ENCODE data around the gene OSBPL10.

OSBPL10 gene

DNA sequence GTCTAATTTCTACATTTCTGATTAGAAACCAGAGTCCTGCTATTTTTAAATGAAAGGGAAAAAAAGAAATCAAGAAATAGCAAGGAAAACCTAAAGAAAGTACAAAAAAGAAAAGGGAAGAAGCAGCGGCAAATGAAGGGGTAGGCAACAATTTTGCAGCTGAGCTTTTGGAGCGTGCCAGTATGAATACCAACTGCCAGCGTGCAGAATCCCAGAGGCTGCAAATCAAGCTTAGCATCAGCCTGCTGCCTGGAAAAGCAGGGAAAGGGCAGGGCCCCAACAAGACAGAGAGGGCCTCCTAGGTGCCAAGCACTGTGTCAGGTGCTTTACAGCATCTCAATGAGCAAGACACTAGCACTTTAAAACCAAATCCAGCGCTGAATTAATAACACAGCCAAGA, 271.5 kb downstream of the OSBPL10 start:
- Histone ChIP-seq H3K9me3 (ENCODE audit: control insufficient read depth in 2 of 2, low read length in 2 of 2) (no peaks in the 10 kb centered on the region), H3K27me3 (ENCODE audit: control insufficient read depth in 2 of 2, insufficient read depth in 2 of 2, low read length in 2 of 2) (no peaks in the 10 kb centered on the region), H3K27ac (ENCODE audit: low read depth in 2 of 2, low read length in 2 of 2) (no peak overlapping the region), H3K4me1 (ENCODE audit: control insufficient read depth in 2 of 2, insufficient read depth in 2 of 2, low read length in 2 of 2) (peaks cover 0 to 4% of the 10 kb centered on the region in 2 donors), H3K9ac (ENCODE audit: low read depth in 1 of 2, low read length in 2 of 2) (no peak overlapping the region), H3K36me3 (ENCODE audit: control insufficient read depth in 2 of 2, insufficient read depth in 2 of 2, low read length in 2 of 2) (no peaks in the 10 kb centered on the region), H3K4me3 (ENCODE audit: low read length in 2 of 2) (no peak overlapping the region)

DNA sequence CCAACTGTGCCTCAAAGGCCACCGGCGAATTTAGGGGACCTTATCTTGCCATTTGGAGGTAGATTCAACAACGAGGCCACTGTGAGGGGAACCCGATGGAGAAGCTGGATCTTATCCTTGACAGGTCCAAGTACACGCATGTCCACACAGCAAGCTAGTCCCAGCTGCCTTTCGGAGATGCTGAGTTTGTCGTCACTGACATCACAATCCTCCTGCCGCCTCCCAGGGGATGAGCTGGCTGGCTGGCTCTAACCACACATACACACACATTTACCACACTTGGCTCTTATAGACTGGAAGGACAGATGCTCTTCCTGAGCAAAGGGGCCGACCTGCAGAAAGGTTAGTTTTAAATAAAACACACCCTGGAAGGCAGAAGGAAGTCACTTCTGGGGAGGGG, 272.1 kb downstream of the OSBPL10 start:
- Histone ChIP-seq H3K27me3 (ENCODE audit: control insufficient read depth in 2 of 2, insufficient read depth in 2 of 2, low read length in 2 of 2) (no peaks in the 10 kb centered on the region), H3K4me1 (ENCODE audit: control insufficient read depth in 2 of 2, insufficient read depth in 2 of 2, low read length in 2 of 2) (peaks cover 0 to 4% of the 10 kb centered on the region in 2 donors), H3K4me3 (ENCODE audit: low read length in 2 of 2) (no peak overlapping the region), H3K9me3 (ENCODE audit: control insufficient read depth in 2 of 2, low read length in 2 of 2) (no peaks in the 10 kb centered on the region), H3K36me3 (ENCODE audit: control insufficient read depth in 2 of 2, insufficient read depth in 2 of 2, low read length in 2 of 2) (no peaks in the 10 kb centered on the region), H3K9ac (ENCODE audit: low read depth in 1 of 2, low read length in 2 of 2) (no peak overlapping the region), H3K27ac (ENCODE audit: low read depth in 2 of 2, low read length in 2 of 2) (no peak overlapping the region)

DNA sequence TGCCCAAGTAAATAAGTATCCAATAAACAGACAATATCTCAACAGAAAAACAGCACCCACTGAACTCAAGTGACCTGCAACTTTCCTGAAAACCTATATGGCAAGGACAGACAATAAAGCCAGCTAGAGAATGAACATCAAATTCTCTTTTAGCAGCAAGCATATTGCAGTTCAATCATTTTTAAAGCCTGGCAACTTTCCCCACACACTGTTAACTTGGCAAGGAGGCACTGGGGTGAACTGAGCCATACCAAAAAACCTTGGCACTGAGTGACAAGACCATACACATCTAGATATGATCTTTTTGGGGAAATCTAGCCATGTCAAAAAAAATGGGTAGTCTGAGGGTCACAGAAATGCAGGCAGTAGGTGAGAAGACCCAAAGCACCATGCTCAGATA, 273.8 kb downstream of the OSBPL10 start:
- Histone ChIP-seq H3K36me3 (ENCODE audit: control insufficient read depth in 2 of 2, insufficient read depth in 2 of 2, low read length in 2 of 2) (no peaks in the 10 kb centered on the region), H3K4me3 (ENCODE audit: low read length in 2 of 2) (no peak overlapping the region), H3K9ac (ENCODE audit: low read depth in 1 of 2, low read length in 2 of 2) (no peak overlapping the region), H3K4me1 (ENCODE audit: control insufficient read depth in 2 of 2, insufficient read depth in 2 of 2, low read length in 2 of 2) (peaks cover 0 to 4% of the 10 kb centered on the region in 2 donors), H3K9me3 (ENCODE audit: control insufficient read depth in 2 of 2, low read length in 2 of 2) (no peaks in the 10 kb centered on the region), H3K27ac (ENCODE audit: low read depth in 2 of 2, low read length in 2 of 2) (no peak overlapping the region), H3K27me3 (ENCODE audit: control insufficient read depth in 2 of 2, insufficient read depth in 2 of 2, low read length in 2 of 2) (no peaks in the 10 kb centered on the region)

DNA sequence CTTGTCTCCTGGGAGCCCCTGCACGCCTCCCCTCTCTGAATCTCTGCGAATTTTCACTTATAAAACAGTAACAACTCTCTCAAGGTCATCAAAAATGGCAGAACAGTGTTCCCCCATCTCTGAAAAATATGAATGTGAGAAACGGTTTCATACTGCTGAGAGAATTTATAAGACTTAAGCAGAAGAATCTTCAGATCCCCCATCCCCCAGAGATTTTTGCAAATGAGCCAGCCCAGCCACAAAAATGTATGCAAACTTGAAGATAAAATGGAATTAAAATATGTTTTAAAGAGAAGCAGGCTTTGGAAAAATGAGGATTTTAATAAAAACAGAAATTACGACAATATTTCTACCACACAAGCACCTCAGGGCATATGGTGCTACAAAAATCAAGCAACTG, 275.3 kb downstream of the OSBPL10 start:
- Histone ChIP-seq H3K27ac (ENCODE audit: low read depth in 2 of 2, low read length in 2 of 2) (no peak overlapping the region), H3K4me1 (ENCODE audit: control insufficient read depth in 2 of 2, insufficient read depth in 2 of 2, low read length in 2 of 2) (peaks cover 0 to 4% of the 10 kb centered on the region in 2 donors), H3K9me3 (ENCODE audit: control insufficient read depth in 2 of 2, low read length in 2 of 2) (no peaks in the 10 kb centered on the region), H3K4me3 (ENCODE audit: low read length in 2 of 2) (no peak overlapping the region), H3K9ac (ENCODE audit: low read depth in 1 of 2, low read length in 2 of 2) (no peak overlapping the region), H3K27me3 (ENCODE audit: control insufficient read depth in 2 of 2, insufficient read depth in 2 of 2, low read length in 2 of 2) (no peaks in the 10 kb centered on the region), H3K36me3 (ENCODE audit: control insufficient read depth in 2 of 2, insufficient read depth in 2 of 2, low read length in 2 of 2) (peaks cover 4 to 6% of the 10 kb centered on the region in 2 donors)

DNA sequence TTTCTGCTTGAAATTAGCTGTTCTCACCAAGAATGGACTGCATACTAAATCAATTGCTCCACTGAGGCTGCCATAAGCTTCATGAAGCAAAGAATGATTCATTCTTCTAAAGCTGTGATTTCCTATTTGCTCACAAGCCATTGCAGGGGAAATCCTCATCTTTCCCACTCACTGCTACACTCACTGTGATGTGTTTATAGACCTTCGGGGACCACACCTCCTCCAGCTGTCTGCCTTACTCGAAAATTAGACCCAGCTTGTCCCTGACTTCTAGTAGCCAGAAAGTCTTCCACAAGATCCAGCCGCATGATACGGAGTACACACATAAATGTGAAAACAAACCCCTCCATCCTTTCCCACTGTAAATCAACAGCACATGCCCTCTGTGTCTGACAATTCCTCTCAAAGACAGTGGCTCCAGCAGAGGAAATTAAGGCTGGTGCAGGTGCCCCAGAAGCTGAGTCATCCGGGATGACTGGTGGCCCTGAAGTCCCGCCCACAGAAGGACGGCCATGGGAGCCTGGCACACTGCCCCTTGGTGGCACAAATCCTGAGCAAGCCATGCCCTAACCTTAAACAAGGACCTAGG, 276.4 kb downstream of the OSBPL10 start:
- H3K36me3 ChIP-seq (ENCODE audit: control insufficient read depth in 2 of 2, insufficient read depth in 2 of 2, low read length in 2 of 2), result peaks cover 4 to 6% of the 10 kb centered on the region in 2 donors
- peak overlapping the region in 1 of 2 donors; percentile 18 for H3K4me3 ChIP-seq (ENCODE audit: low read length in 2 of 2)
- no peak overlapping the region for H3K27ac ChIP-seq (ENCODE audit: low read depth in 2 of 2, low read length in 2 of 2)
- H3K9me3 ChIP-seq (ENCODE audit: control insufficient read depth in 2 of 2, low read length in 2 of 2), result no peaks in the 10 kb centered on the region
- H3K4me1 ChIP-seq (ENCODE audit: control insufficient read depth in 2 of 2, insufficient read depth in 2 of 2, low read length in 2 of 2), result peaks cover 0 to 4% of the 10 kb centered on the region in 2 donors
- no peaks in the 10 kb centered on the region for H3K27me3 ChIP-seq (ENCODE audit: control insufficient read depth in 2 of 2, insufficient read depth in 2 of 2, low read length in 2 of 2)
- H3K9ac ChIP-seq (ENCODE audit: low read depth in 1 of 2, low read length in 2 of 2), result no peak overlapping the region

DNA sequence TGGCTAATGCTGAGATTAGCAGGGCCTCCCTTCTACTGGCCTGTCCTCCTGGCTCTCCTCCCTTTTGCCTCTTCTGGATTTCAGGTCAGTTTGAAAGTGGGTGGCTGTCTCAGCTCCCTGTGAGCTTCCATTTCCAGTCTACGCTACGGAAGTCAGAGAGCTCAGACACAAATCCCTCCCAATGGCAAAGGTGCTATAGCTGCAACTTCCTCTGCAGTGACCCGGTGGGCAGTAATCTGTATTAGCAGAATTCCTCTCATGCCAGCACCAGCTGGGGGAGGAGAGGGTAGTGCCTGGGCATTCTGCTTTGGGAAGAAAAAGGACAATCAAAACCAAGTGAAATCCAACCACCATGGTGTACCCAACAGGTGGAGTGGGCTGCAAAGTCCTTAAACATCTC, 276.9 kb downstream of the OSBPL10 start:
- Histone ChIP-seq H3K9ac (ENCODE audit: low read depth in 1 of 2, low read length in 2 of 2) (no peak overlapping the region), H3K27ac (ENCODE audit: low read depth in 2 of 2, low read length in 2 of 2) (no peak overlapping the region), H3K27me3 (ENCODE audit: control insufficient read depth in 2 of 2, insufficient read depth in 2 of 2, low read length in 2 of 2) (no peaks in the 10 kb centered on the region), H3K9me3 (ENCODE audit: control insufficient read depth in 2 of 2, low read length in 2 of 2) (no peaks in the 10 kb centered on the region), H3K4me3 (ENCODE audit: low read length in 2 of 2) (no peak overlapping the region), H3K36me3 (ENCODE audit: control insufficient read depth in 2 of 2, insufficient read depth in 2 of 2, low read length in 2 of 2) (peaks cover 4 to 6% of the 10 kb centered on the region in 2 donors), H3K4me1 (ENCODE audit: control insufficient read depth in 2 of 2, insufficient read depth in 2 of 2, low read length in 2 of 2) (peaks cover 0 to 4% of the 10 kb centered on the region in 2 donors)

DNA sequence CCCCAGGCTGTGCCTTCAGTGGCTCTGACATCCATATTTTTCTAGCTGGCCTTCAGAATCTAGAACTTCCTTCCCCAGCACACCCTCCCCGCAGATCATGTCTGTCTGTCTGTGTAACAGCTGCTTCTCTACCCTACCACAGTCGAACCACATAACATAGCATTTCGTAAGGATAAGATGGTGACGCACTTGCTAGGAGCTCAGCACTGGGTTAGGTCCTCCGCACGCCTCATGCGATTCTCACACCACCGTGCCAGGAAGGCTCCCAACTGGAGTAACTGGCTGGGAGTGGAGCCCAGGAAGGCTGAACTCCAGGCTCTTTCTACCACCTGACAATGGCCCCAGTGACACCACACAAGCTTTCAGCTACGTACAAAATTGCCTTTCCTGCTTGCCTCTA, 279.8 kb downstream of the OSBPL10 start:
- H3K4me3 ChIP-seq (ENCODE audit: low read length in 2 of 2), result no peak overlapping the region
- H3K4me1 ChIP-seq (ENCODE audit: control insufficient read depth in 2 of 2, insufficient read depth in 2 of 2, low read length in 2 of 2), result peaks cover 0 to 4% of the 10 kb centered on the region in 2 donors
- H3K9me3 ChIP-seq (ENCODE audit: control insufficient read depth in 2 of 2, low read length in 2 of 2), result no peaks in the 10 kb centered on the region
- H3K27ac ChIP-seq (ENCODE audit: low read depth in 2 of 2, low read length in 2 of 2), result no peak overlapping the region
- no peak overlapping the region for H3K9ac ChIP-seq (ENCODE audit: low read depth in 1 of 2, low read length in 2 of 2)
- peaks cover 4 to 6% of the 10 kb centered on the region in 2 donors for H3K36me3 ChIP-seq (ENCODE audit: control insufficient read depth in 2 of 2, insufficient read depth in 2 of 2, low read length in 2 of 2)
- no peaks in the 10 kb centered on the region for H3K27me3 ChIP-seq (ENCODE audit: control insufficient read depth in 2 of 2, insufficient read depth in 2 of 2, low read length in 2 of 2)

DNA sequence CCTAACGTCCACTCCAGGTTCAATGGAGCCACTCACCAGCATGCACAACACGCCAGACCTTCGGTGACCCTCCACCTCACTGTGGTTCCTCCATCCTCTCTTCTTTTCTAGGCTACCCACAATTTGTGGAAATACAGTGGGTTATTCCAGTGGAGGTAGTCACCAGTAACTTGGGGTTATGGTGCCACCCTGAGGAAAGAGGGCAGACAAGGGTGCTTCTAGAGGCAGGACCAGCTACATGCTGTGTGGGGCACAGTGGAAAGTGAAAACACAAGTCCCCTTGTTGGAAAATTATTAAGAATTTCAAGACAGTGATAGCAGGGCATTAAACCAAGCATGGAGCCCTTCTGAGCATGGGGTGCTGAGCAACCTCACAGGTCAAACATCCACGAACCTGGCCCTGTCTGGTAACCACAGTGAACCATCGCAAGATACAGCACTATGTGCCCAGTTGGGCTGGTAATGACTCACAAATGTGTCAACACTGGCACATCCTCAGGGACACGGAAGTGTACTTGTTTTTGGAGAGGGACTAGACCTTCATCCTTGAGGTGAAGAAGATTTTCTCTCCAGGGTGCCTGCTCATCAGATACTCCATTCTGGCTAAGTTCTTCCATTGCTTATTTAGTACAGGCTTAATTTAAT, 281.6 kb downstream of the OSBPL10 start:
- no peak overlapping the region for H3K9ac ChIP-seq (ENCODE audit: low read depth in 1 of 2, low read length in 2 of 2)
- no peaks in the 10 kb centered on the region for H3K9me3 ChIP-seq (ENCODE audit: control insufficient read depth in 2 of 2, low read length in 2 of 2)
- H3K36me3 ChIP-seq (ENCODE audit: control insufficient read depth in 2 of 2, insufficient read depth in 2 of 2, low read length in 2 of 2), result peaks cover 4 to 6% of the 10 kb centered on the region in 2 donors
- H3K4me1 ChIP-seq (ENCODE audit: control insufficient read depth in 2 of 2, insufficient read depth in 2 of 2, low read length in 2 of 2), result no peaks in the 10 kb centered on the region
- H3K4me3 ChIP-seq (ENCODE audit: low read length in 2 of 2), result no peak overlapping the region
- no peaks in the 10 kb centered on the region for H3K27me3 ChIP-seq (ENCODE audit: control insufficient read depth in 2 of 2, insufficient read depth in 2 of 2, low read length in 2 of 2)
- no peak overlapping the region for H3K27ac ChIP-seq (ENCODE audit: low read depth in 2 of 2, low read length in 2 of 2)

DNA sequence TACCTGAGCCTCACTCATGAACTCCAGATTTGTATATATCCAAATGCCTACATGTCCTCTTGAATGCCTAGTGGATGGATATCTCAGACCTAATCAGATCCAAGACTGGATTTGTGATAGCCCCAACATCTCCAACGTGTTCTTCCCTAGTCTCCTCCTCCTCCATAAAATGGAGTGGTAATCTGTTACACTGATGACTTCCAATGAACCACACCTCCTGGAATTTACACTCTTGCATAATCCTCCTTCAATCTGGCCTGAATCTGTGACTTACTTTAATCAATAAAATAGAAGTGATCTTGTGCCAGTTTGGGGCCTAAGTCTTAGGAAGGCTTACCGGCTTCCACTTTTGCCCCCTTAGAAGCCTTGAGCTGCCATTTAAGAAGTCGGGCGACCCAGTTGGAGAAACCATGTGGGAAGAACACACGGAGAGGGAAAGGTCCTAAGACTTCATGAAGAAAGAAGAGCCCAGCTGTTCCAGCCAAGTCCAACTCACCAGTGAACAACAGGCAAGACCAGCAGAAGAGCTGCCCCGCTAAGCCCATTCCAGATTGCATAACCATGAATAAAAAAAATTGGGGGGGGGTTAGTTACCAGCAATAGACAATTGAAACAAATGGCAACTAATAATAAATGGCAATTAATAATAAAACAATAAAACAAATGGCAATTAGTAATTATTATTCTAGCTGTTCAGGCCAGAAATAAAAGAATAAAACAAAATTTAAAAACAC, 284.1 kb downstream of the OSBPL10 start:
- Histone ChIP-seq H3K4me3 (ENCODE audit: low read length in 2 of 2) (no peak overlapping the region), H3K9ac (ENCODE audit: low read depth in 1 of 2, low read length in 2 of 2) (no peak overlapping the region), H3K27me3 (ENCODE audit: control insufficient read depth in 2 of 2, insufficient read depth in 2 of 2, low read length in 2 of 2) (no peaks in the 10 kb centered on the region), H3K36me3 (ENCODE audit: control insufficient read depth in 2 of 2, insufficient read depth in 2 of 2, low read length in 2 of 2) (peaks cover 4 to 6% of the 10 kb centered on the region in 2 donors), H3K9me3 (ENCODE audit: control insufficient read depth in 2 of 2, low read length in 2 of 2) (no peaks in the 10 kb centered on the region), H3K27ac (ENCODE audit: low read depth in 2 of 2, low read length in 2 of 2) (no peak overlapping the region), H3K4me1 (ENCODE audit: control insufficient read depth in 2 of 2, insufficient read depth in 2 of 2, low read length in 2 of 2) (no peaks in the 10 kb centered on the region)

DNA sequence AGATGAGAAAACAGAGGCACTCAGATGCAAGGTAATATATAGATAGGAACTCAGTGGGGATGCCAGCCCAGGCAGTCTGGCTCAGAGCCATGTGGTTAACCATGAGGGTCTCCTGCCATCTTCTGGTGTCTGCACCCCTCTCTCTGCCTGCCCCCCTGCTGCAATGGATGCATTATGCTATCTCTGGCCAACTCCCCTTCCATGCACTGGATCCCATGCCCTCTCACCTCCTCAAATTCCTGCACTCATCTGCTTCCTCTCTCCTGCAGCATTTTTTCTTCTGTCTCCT, 285.1 kb downstream of the OSBPL10 start:
- H3K9me3 ChIP-seq (ENCODE audit: control insufficient read depth in 2 of 2, low read length in 2 of 2), result no peaks in the 10 kb centered on the region
- H3K36me3 ChIP-seq (ENCODE audit: control insufficient read depth in 2 of 2, insufficient read depth in 2 of 2, low read length in 2 of 2), result peaks cover 0 to 3% of the 10 kb centered on the region in 2 donors

More for the DNA sequence above, 285.1 kb downstream of the OSBPL10 start:
- H3K27me3 ChIP-seq (ENCODE audit: control insufficient read depth in 2 of 2, insufficient read depth in 2 of 2, low read length in 2 of 2), result no peaks in the 10 kb centered on the region
- H3K4me1 ChIP-seq (ENCODE audit: control insufficient read depth in 2 of 2, insufficient read depth in 2 of 2, low read length in 2 of 2), result no peaks in the 10 kb centered on the region
- no peak overlapping the region for H3K9ac ChIP-seq (ENCODE audit: low read depth in 1 of 2, low read length in 2 of 2)
- H3K4me3 ChIP-seq (ENCODE audit: low read length in 2 of 2), result no peak overlapping the region
- no peak overlapping the region for H3K27ac ChIP-seq (ENCODE audit: low read depth in 2 of 2, low read length in 2 of 2)

Measured in mucosa of rectum (tissue), 2 donors.